ENCODE measurements around the gene CDC123.

DNA sequence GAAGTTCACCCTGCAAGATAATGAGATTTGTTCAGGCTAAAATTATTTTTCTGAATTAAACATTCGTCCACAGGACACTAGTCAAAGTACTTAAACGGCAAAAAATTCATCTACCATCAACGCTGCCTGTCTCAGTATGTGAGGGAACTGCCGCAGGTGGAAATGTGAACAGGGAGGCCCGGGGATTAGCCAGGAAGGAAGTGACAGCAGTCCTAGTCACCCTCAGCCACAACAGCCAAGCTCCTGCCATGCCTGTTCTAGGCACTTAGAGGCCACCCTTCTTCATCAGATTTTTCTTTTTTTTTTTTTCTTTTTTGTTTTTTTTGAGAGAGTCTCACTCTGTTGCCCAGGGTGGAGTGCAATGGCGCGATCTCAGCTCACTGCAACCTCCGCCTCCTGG is 9.7 kb upstream of the CDC123 start:
- no peak for TF ChIP-seq CTCF (conservative IDR thresholded peaks at IDR 0.05; ENCODE audit: low read depth in 2 of 2)
- no peak for TF ChIP-seq ZNF114 (CRISPR knock-in tag; IDR thresholded peaks at IDR 0.05)

All from GM23338 (cell line).